ENCODE measurements around the gene CYB561A3.

Gene CYB561A3

GRCh38 chr11:61334434-61335354 lies 27.0 kb downstream of the CYB561A3 start:
- in situ Hi-C loops (cut with HindIII; ENCODE audit: low sequenced_read_pairs) = no loop called here
- no peak for DNase-seq (ENCODE audit: low read depth)
- H3K4me3 ChIP-seq (ENCODE audit: low read depth, low read length) = no peak overlapping the region
- TF ChIP-seq CTCF (IDR thresholded peaks at IDR 0.05; ENCODE audit: low read depth, low read length, missing control alignments) = no peak

DNA sequence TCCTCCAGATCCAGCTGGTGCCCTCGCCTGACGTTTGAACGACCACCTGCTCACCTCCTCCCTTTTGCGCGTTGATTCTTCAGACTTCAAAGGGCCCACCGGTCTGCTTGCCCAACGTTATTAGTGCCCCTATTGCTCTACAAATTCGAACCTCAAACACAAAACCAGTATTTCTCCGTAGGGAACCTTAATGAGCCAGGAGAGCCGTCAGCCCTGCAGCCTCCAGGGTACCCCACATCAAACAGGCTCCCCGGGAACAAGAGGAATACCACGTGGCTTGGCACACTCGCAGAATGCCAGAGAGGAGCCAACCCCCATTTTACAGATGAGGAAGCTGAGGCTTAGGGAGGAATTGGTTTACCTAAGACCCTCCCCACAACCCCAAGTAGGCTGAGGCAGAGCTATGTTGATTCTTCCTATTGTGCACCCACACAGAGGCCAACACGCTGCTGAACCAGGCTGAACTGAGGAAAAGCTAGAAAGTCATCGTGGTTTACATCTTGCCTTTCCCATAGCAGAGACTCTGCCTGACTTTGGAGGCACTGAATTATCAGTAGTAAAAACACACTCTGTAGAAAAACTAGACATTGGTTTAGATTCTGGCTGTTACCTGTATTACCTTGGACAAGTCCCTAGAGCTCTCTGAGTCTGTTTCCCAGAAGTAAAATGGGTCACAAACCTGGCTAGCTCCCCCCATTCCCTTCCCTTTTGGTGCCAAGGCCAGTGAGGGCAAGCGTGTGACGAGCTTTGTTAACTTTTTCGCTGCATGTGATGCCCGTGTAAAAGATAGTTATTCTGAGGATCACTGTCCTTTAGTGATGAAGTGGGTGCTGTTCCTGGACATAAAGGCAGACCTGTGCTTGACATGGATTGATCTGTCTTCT lies 27.9 kb downstream of the CYB561A3 start:
- no peak for TF ChIP-seq CTCF (IDR thresholded peaks at IDR 0.05; ENCODE audit: low read depth, low read length, missing control alignments)
- peak overlapping the region; percentile 99 for H3K4me3 ChIP-seq (ENCODE audit: low read depth, low read length)
- DNase-seq (ENCODE audit: low read depth) = no peak
- in situ Hi-C loops (cut with HindIII; ENCODE audit: low sequenced_read_pairs) = no loop called here

GRCh38 chr11:61332797-61333549 lies 28.7 kb downstream of the CYB561A3 start, which contains the start of the genes DDB1 and TKFC:
Gene DDB1, minus strand, starts transcription at chr11:61333105. Its CDS starts 137 bp downstream, at chr11:61332968.
Gene TKFC, plus strand, starts transcription at chr11:61333228. Its CDS starts 1,501 bp downstream, at chr11:61334729.
- in situ Hi-C loops (cut with HindIII; ENCODE audit: low sequenced_read_pairs) = no loop called here
- DNase-seq (ENCODE audit: low read depth) = peak; percentile 74
- TF ChIP-seq CTCF (IDR thresholded peaks at IDR 0.05; ENCODE audit: low read depth, low read length, missing control alignments) = no peak
- H3K4me3 ChIP-seq (ENCODE audit: low read depth, low read length) = peak within 1 kb of the TSS; percentile 99

- TF ChIP-seq CTCF (IDR thresholded peaks at IDR 0.05; ENCODE audit: low read depth, low read length, missing control alignments) = peak; percentile 8
- in situ Hi-C loops (cut with HindIII; ENCODE audit: low sequenced_read_pairs) = no loop called here
- peak overlapping the region; percentile 99 for H3K4me3 ChIP-seq (ENCODE audit: low read depth, low read length)
- no peak for DNase-seq (ENCODE audit: low read depth)
Observed at GRCh38 chr11:61332281-61332796, 29.3 kb downstream of the CYB561A3 start.

GRCh38 chr11:61331651-61332050 lies 30.0 kb downstream of the CYB561A3 start:
- H3K4me3 ChIP-seq (ENCODE audit: low read depth, low read length) = peak overlapping the region; percentile 99
- no peak for DNase-seq (ENCODE audit: low read depth)
- no peak for TF ChIP-seq CTCF (IDR thresholded peaks at IDR 0.05; ENCODE audit: low read depth, low read length, missing control alignments)
- in situ Hi-C loops (cut with HindIII; ENCODE audit: low sequenced_read_pairs) = no loop called here
